NCI-H82 treated with DMSO at 0.1 percent for 48 hours (cell line): ENCODE data around the gene ZNF391.
"Not testable (repeated sequence)": the region's sequence is repeated elsewhere in the genome, so short reads cannot be mapped to it uniquely, and the experiment has no call there.

Experiments used
- DNase-seq: peaks from one replicate; lab custom pipeline; 2025; ENCODE audit not compliant: unreplicated experiment; lab: John Stamatoyannopoulos, UW

The ZNF391 gene

GRCh38 chr6:27422651-27423332 lies 34.2 kb downstream of the ZNF391 start:
- no peak for DNase-seq

GRCh38 chr6:27424851-27425250 lies 36.3 kb downstream of the ZNF391 start:
- not testable (repeated sequence) for DNase-seq

GRCh38 chr6:27426045-27426620 lies 37.6 kb downstream of the ZNF391 start:
- no peak for DNase-seq

GRCh38 chr6:27428502-27428901 lies 39.9 kb downstream of the ZNF391 start:
- DNase-seq = no peak

GRCh38 chr6:27428966-27429365 lies 40.4 kb downstream of the ZNF391 start:
- no peak for DNase-seq

GRCh38 chr6:27433714-27434113 lies 45.2 kb downstream of the ZNF391 start:
- DNase-seq = no peak

- no peak for DNase-seq
These were observed 50.8 kb downstream of the ZNF391 start for GRCh38 chr6:27439371-27439770.

- no peak for DNase-seq
These were observed 52.4 kb downstream of the ZNF391 start for GRCh38 chr6:27441001-27441400.

GRCh38 chr6:27442932-27443331 lies 54.4 kb downstream of the ZNF391 start:
- DNase-seq = no peak

- no peak for DNase-seq
These were observed 59.9 kb downstream of the ZNF391 start for GRCh38 chr6:27448456-27448855.

- no peak for DNase-seq
These were observed 63.3 kb downstream of the ZNF391 start for GRCh38 chr6:27451660-27452390.

GRCh38 chr6:27452496-27452897 lies 63.9 kb downstream of the ZNF391 start:
- DNase-seq = no peak
